ENCODE data around the gene STRN4.

Gene STRN4

DNA sequence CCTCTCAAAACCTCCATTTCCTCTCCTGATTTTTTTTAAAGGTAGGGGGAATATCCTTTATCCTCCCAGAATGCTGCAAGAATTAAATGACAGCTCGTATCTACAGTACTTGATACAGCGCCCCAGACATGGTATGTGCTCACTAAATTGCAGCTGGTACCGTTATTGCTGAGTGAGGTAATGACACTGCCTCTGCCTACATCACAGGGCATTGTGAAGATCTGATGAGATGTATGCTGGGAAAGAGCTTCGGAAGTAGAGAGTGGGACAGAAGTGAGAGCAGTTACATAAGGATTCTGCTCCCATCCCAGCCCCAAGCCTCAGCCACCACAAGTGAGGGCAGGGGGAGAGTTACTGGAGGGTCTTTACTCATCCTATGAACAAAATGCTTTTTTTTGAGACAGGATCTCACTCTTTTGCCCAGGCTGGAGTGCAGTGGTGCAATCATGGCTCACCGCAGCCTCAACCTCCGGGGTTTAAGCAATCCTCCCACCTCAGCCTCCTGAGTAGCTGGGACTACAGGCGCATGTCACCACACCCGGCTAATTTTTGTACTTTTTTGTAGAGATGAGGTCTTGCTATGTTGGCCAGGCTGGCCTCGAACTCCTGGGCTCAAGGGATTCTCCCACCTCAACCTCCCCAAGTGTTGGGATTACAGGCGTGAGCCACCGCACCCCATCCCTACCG is 2.1 kb downstream of the STRN4 start:
- no peak for DNase-seq (ENCODE audit: low read depth)

DNA sequence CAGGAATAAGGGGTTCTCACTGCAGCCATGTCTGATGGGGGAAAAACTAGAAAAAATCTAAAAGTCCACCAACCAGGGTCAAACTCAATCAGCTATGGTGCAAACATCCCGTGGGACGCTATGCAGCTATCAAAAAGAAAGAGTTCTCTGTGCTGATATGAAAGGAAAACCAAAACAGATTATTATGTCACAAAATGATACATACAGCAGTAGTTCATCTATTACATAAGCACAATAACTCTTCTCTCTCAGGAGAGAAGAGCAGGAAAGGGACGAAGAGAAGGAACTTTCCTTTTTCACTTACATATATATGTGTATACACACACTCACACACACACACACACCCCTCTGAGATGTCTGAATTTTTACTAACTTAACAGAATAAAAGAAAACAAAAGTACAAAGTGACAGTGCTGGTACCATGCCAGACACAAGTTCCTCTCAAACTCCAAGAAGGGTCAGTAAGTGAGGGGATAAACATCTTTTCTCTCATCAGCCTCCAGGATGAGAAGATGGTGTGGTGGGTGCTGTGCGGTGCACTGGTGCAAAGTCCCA is 3.2 kb downstream of the STRN4 start:
- no peak for DNase-seq (ENCODE audit: low read depth)

DNA sequence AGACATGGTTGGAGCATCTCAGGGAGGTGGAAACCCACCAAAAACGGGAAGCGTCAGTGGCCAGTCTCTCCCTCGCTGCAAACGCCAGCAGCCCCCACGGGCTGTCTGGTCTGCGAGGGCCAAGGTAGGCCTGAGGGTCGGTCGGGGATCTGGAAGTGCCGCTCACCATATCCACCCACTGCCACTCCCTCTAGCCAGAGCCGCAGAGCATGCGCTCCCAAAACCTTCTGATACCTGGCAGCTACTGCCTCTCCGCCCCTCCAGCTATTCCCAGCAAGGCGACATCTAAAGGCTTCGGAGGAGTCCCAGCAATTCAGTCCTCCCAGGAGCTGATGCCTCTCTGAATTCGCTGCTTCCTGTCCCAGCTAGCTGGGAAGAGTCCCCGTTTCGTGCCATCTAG is 4.8 kb downstream of the STRN4 start:
- no peak for DNase-seq (ENCODE audit: low read depth)

DNA sequence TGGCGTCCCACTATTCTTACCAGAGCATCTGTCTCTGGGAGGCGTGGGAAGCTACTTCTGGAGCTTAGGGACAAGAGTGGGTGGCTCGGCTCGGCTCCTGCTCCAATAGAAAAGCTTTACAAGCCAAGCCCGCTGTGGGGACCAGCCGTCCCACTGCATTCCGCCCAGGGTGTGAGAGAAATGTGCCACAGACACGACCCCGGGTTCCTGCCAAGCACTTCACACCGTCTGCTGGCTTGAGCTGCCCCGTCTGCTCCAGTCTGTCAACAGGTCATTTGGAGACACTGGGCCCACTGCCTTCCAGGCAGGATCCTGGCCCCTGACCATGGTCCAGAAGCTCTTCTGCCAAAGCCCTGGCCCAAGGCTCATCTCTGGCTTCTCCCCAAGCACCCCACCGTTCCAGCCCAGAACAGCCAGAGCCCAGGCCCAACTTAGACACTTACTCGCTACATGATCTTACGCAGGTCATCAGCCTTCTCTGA is 6.9 kb downstream of the STRN4 start:
- DNase-seq (ENCODE audit: low read depth): no peak

DNA sequence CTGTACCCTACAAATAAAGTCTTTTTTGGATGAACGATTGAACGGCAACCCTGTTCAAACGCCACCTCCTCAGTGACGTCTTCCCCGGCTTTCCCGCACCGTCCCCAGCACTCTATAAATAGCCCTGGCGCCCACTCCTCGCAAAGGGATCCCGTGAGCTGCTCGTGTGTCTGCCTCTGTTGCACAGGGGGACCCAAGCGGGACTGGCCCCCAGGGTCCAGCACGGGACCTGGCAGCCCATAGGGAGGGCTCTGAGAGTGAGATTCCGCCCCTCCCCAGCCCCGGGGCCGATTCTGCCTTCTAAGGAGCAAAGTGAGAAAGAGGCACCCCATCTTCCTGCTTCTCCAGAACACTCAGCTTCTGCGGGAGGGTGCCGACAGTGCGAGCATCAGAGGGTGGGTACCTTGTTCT is 8.5 kb downstream of the STRN4 start:
- DNase-seq (ENCODE audit: low read depth): no peak

DNA sequence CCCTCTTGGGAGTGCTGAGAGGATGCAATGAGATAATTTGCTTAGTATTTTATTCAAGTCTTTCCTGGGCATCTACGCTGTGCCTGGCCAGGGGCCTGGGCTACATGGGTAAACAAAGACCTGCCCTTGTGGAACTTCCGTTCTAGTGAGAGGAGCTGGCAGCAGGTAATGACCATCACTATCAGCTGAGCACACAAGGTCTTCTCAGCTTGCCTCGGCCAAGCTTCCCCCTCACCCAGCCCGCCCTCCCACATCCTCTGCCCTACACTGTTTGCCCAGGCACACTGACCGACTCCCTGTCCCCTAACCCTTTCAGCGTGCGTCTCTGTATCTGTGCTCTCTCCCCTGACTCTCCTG is 9.0 kb downstream of the STRN4 start:
- no peak for DNase-seq (ENCODE audit: low read depth)

DNA sequence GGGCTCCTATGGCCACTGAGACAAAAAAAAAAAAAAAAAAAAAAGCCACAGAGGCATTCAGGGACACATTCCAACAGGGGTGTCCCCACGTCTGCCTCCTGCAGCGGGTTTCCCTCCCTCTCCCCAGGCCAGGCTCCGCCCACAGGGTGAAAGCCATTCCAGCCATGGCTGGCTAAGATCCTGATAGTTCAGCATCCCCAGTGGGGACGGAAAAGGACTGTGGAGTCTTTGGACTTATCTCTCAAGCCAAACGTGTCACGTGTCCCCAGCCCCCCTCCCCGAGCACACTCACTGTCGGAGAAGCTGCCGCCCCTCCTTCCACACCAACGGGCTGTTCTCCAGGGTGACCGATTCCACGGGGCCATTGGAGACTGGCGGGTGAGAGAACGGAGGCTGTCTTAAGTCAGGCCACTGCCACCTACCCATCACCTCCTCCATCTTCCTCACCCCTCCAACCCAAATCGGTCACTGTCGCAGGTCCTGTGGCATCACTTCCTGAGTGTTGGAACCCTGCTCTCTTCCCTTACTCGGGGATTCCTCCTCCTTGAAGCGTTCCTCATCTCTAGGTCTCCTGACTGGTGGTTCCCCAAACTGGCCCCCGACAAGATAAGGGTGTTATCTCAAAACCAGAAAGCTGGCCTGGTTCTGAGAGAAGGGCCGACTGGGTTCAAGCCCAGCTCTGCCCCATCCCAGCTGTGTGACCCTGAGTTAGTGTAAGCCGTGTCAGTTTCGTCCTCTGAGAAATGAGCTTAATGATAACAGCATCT is 9.5 kb downstream of the STRN4 start:
- no peak for DNase-seq (ENCODE audit: low read depth)

DNA sequence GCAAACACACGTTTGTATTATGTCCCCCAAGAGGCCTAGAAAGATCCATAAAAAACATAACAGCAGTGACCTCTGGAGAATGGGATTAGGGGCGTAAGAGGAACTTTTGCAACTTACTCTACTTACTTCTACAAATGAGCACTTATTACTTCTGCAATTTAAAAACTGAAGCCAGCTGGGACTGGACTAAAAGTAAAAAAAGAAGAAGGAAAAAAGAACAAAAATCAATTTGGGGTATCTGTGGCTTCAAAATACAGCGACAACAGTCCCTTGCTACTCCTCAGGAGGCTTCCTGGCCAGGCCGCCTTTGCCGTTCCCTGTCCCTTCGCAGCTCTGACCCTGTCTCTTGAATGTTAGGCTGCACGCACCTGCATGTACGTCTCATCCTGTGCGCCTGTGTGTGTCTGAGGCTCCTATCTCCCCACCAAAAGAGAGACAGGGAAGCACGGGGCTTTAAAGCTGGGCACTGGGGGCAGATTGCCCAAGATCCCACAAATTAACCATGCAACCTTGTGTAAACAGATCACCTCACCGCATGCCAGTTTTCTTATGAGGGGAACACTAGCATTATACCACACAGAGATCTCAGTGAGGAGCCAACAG is 12.5 kb downstream of the STRN4 start:
- no peak for DNase-seq (ENCODE audit: low read depth)

DNA sequence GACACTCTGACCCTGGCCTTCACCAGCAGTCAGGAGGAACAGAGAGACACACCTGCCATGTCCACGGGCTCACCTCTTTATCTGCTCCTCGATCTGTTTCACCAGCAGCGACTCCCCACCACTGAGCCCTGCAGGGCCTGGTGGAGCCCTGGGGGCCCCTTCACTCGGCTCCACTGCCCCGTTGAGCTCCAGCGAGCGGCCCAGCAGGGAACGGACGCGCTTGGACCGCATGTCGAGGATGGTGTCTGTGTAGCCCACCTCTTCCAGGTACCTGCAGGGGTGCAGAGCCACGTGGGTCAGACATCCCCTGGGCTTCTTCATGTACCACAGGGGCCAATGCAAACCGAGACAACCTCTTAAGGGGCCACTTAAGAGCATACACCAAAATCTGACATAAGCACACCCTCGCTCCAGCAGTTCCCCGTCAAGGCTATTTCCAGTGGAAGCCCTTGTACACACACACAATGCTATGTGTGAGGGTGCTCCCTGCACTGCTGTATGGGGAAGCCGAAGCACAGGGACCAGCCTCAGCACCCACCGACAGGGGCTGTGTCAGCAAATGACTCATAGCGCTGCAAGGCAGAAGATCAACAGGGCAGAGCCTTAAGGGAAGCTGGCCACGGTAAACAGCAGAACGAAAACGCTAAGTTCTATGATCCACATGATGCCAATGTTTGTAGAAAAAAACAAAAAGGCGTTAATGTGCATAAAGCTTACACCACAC is 13.1 kb downstream of the STRN4 start:
- DNase-seq (ENCODE audit: low read depth): no peak

DNA sequence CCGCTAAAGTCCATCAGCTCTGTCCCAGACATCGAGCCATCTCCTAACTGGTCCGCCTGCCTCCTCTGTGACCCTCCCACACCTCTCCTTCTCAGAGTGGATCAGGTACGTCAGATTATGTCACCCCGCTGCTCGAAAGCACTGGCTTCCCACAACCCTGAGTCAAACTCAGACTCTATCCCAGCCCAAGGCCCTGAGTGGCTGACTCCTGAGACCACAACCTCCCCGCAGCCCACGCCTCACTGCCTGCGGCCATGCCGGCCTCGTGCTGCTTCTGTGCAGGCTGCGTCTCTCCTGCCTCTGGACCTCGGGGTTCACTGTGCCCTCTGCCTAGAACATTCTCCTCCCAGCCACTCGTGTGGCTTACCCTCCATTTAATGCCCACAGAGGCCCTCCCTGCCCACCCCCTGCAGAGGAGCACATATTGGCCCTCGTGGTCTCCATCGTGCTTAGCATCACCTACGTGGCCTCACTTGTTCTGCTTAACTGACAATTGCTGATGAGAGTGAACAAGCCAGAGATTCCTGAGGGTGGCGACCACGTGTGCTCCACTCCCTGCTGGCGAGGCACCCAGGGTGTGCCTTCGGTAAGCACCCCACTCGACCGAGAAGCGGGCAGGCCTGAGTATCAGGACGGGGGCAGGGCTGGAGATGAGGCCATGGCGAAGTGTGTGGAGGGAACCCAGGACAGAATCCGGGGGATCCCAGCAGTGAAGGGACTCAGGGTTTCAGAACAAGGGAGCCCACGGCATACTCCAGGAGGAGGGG is 13.9 kb downstream of the STRN4 start:
- no peak for DNase-seq (ENCODE audit: low read depth)

DNA sequence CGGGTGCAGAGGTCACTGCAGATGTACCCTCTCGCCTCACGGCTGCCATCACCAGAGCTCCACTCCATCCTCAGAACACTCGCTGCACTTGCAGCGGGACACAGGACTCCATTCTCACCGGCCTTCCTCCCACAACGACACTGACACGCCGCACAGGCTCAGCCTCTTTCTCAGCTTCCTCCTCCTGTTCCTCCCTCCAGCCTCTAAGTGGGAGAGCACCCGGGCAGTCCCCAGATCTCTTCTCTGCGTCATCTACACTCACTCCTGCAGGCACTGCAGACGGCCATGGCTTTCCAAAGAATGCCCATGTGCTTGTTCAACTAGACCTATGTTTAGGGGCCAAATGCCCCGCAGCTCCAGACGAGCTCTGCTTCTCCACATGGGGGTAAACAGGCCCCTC is 14.7 kb downstream of the STRN4 start:
- no peak for DNase-seq (ENCODE audit: low read depth)

DNA sequence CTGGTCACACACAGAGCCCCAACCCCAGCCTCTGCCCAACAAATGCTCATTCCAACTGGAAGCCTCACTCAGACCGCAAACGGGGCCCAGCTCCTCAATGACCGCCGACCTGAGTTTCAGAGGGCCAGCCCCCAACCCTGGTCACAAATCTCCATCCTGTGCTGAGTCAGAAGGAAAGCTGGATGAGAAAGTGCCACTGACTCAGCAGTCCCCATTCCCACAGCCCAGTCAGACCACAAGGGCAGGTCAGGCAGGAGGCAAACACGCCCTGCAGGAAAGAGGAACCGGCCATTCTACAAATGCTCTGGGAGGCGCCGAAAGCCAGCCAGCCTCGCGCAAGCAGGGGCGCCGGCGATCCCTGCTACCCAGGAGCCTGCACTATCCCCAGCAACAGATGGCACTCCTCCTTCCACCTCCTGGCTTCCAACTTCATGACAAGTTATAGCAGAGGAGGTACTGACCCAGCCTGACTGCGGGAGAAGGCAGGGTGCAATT is 15.2 kb downstream of the STRN4 start:
- no peak for DNase-seq (ENCODE audit: low read depth)

DNA sequence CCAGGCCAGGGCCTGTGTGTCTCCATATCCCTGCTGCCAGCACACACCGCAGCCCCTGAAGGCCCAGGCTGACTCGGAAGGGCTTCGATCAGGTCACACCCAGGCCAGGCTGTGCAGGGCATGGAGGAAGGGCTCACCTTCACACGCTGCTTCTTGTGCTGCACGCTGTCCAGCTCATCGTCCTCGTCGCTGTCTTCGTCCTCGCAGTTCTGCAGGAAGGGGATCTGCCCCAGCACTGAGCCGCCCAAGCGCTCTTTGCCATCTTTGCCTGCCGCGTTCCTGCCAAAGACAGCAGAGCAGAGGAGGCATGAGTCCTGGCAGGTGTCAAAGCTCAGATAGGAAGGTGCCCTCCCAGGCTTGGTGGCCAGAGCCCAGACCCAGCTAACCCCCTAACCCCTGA is 15.7 kb downstream of the STRN4 start:
- no peak for DNase-seq (ENCODE audit: low read depth)

DNA sequence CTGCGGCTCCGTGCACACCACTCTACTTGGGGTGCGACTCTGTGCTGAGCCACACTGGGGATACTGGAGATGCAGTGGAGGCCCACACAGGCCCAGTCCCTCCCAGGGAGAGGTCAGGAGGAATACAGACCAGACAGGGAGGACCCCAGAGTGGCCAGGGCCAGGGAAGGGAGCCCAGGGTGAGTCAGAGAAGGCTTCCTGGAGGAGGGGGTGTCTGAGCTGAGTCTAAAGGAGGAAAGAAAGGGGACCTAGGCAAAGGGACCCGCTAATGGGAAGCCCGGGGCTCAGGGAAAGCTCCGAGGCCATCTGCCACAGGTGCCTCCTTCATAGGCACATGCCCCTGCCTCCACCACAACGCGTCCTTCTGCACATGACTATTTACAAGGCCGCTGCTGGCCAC is 16.1 kb downstream of the STRN4 start:
- DNase-seq (ENCODE audit: low read depth): no peak

DNA sequence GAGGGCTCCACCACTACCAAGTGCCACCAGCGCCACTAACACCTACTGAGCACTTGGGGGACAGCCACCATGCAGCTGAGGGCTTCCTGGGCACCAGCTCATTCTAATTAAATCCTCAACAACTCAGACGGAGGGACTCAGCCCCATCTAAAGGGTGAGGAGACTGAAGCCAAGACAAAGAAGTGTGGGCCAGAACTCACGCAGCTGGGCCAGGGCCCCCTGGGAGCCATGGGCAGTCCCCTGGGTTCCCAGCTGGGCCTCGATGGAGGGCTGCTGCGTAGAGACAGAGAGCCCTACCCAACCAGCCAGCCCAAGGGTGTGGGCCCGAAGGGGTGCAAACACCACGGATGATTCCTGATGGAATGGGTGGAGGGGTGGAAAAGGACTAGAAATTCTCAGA is 16.6 kb downstream of the STRN4 start:
- no peak for DNase-seq (ENCODE audit: low read depth)

DNA sequence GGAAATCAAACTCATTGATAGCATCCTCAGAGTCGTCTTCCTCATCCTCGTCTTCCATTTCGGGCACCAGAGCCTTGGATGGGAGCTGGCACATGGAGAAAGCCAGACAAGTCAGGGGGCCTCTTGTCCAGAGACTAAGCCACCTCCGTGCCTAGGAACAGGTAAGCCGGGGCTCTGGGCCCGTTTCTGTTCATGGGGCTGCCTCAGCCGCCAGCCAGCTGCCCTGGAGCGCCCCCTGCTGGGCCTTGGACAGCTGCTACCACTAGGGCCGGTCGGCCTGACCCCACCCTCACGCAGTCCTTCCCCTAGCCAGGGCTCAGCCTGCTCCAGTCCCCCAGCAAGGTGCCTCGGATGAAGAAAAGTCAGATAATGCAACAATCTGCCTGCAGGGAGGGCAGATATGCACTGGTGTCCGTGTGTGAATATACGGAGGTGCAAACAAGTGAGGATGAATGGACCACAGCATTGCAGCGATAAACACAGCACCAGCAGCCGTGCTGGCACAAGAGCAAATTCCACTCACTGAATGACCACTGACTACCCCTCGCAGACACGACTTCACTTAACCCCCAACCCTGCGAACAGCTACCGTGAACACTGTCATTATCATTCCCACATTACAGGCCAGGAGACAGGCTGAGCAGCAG is 17.4 kb downstream of the STRN4 start:
- peak; percentile 67 for DNase-seq (ENCODE audit: low read depth)

DNA sequence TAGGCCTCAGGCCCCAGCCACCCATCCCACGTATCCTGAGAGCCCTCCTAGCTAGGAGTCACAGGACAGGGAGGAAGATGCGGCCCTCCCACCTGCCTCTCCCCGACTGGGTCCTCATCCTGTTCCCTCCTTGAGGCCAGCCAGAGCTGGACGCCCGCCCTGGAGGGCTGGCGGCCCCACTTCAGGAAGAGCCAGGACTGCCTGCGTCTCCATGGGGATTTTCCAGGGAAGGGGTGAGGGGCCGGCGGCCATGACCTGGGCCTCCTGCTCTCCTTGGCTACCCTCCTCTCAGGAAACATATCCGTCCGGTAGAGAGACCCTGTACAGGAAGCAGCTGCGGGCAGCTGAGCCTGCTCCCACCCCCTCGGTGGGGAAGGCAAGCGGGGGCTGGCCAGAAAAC is 18.0 kb downstream of the STRN4 start:
- DNase-seq (ENCODE audit: low read depth): no peak

DNA sequence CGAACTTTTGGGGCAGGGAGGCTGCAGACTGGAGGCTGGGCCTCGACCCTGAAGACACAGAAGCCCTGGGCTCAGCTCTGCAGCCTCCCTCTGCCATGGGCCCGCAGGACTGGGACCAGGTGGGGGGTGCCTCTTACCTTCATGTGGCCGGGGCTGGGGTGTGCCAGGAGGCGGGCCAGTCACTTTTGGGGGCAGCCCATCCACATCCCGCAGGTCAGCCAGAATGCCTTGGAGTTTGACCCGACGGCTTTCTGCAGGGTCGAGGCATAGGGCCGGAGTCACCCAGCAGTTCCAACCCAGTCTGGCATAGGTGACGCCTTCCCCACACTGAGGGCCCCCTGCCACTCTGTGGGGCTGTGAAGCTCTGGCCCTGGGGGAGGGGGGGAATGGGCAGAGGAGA is 18.5 kb downstream of the STRN4 start:
- no peak for DNase-seq (ENCODE audit: low read depth)

DNA sequence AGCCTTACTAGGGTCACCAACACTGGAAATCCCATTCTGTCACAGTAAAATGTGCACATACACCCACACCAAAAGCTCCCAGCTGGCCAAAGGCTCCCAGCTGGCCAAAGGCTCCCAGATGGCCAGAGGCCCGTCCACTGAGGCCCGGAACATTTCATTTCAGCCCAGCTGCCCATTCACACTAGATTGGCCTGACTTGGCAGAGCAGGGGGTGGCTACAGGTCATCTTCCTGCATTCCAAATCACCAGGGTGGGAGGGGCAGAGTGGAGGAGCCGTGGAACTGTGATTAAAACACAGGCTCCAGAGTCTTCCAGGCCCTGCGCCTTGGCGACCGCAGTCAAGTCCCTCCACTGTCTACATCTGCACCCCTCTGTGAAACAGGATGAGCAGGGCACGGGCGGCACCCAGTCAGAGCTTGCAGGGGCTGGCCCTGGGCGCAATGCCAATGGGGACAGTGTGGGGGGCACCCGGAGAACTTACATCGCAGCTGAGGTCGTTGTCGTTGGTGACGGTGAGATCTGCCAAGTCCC is 19.2 kb downstream of the STRN4 start:
- no peak for DNase-seq (ENCODE audit: low read depth)

DNA sequence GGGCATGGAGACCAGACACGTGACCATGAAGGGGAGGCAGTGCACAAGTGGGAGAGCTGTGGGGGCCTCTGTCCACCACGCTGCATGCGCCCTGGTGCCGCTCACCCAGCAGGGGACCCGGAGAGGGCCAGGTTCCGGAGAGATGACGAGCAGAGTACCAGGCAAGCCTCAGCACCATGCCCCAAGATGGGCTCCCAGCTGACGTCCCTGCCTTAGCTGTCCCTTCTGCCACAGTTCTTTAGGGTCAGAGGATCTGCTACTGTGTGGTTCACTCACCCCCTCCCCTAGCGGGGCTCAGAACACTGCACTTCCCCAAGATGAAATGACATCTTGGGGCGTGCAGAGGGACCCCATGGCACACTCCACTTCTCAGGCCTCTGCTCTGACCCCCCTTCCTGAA is 19.7 kb downstream of the STRN4 start:
- no peak for DNase-seq (ENCODE audit: low read depth)

All from activated T-cell treated with anti-CD3 and anti-CD28 coated beads for 24 hours (primary cell).